Fibroblast of skin of right quadriceps (primary cell): ENCODE data around the gene GRB2.

ENCODE experiments used
- DNase-seq: peaks from one replicate; pipeline ENCODE4 v3.0.0-alpha.2; 2013

Gene GRB2

GRCh38 chr17:75271955-75272847 lies 133.3 kb downstream of the GRB2 start:
- no peak for DNase-seq

- peak; percentile 71 for DNase-seq
Measured at GRCh38 chr17:75271233-75271954, 134.1 kb downstream of the GRB2 start.

DNA sequence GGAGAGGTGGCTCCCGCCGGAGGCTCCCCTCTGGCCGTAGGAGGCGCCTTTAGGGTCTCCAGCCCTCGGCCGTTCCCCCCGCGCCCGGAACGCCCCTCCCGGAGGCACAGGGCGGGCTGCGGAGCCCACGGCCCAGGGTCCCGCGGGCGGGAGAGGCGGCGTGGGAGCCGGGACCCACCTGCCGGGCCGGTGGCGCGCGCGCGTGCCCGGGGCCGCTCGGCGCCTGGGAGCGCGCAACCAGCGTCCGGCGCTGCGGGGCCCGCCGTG lies 134.6 kb downstream of the GRB2 start, which contains the start of gene MIF4GD:
TSS of gene MIF4GD (minus strand) at position 266 of the 267 bp plus-strand sequence. CDS start 1,036 bp downstream, outside the sequence.
- DNase-seq: no peak

DNA sequence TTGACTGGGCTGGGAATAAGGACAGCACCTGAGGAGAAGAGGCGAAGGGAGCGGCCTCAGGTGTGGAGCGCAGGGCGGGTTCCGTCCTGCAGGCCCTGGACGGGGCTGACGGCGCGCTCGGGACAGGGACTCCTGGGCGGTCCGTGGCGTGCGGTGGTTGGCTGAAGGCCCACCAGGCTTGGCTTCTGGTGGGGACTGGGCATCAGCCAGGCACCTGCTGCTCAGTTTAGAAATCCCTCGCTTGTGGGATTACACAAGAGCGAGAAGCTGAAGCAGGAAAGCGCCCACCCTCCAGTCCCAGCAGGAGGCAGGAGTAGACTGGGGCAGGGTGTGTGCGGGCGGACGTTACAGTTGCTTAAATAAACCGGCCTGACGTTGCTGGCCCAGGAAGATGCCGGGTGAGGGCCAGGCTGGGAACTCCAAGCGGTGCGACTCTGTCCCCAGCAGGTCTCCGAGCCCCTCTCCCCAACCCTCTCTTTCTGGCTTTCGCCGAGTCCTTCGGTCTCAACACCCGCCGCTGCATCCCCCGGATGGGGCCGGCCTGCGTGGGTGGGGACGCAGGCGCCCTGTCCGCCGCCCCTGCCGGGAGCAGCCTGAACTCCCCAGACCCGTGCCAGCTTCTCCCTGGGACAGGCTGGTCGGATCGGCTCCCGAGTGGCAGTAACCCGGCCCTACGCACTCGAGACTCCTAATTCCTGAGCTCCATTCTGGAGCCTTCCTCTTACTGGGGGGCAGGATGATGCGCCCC lies 135.1 kb downstream of the GRB2 start:
- DNase-seq: peak; percentile 65

- DNase-seq: no peak
Measured at GRCh38 chr17:75269844-75270217, 135.6 kb downstream of the GRB2 start.
